Kidney (tissue), 14 donors: ENCODE measurements around the gene CORO2A. TPM values are rescaled to one million over a fixed set of nuclear protein-coding genes. Genes with fewer than 3 reads are reported as not detected.

Experiments used
- DNase-seq, 5 donors: peaks; one replicate each; pipeline ENCODE4 v3.0.0-alpha.2; 2013 to 2020
- FAIRE-seq: peaks from 2 replicates; lab custom pipeline; 2012; peaks lifted over from hg19 to GRCh38; lab: Jason Lieb, UNC
- H3K27ac ChIP-seq, 2 donors: one replicate each; pipeline ENCODE4 v1.7.0; 2013; ENCODE audit warnings: low read depth in 2 of 2, low read length in 2 of 2, inconsistent platforms in 1 of 2
- H3K27me3 ChIP-seq: one replicate; pipeline ENCODE4 v1.7.1; 2013; ENCODE audit warnings: low read length, inconsistent platforms; ENCODE audit not compliant: control insufficient read depth, insufficient read depth
- H3K36me3 ChIP-seq, 3 donors: one replicate each; pipeline versions ENCODE4 v1.7.0 to v1.7.1; 2013; ENCODE audit warnings: low read length in 3 of 3, control low read depth in 1 of 3, inconsistent platforms in 1 of 3; ENCODE audit not compliant: insufficient read depth in 3 of 3, control insufficient read depth in 2 of 3
- H3K4me1 ChIP-seq, 3 donors: one replicate each; pipeline versions ENCODE4 v1.7.0 to v1.7.1; 2013; ENCODE audit warnings: low read length in 3 of 3, inconsistent platforms in 1 of 3, low read depth in 1 of 3; ENCODE audit not compliant: control insufficient read depth in 2 of 3, insufficient read depth in 2 of 3
- H3K4me3 ChIP-seq, 3 donors: one replicate each; pipeline versions ENCODE4 v1.7.0 to v1.8.1; 2013; ENCODE audit warnings: low read length in 3 of 3, control low read depth in 1 of 3, inconsistent platforms in 1 of 3
- H3K9ac ChIP-seq, 3 donors: one replicate each; pipeline versions ENCODE4 v1.7.0 to v1.7.1; 2013; ENCODE audit warnings: low read length in 3 of 3, control low read depth in 1 of 3, inconsistent platforms in 1 of 3
- H3K9me3 ChIP-seq, 3 donors: one replicate each; pipeline versions ENCODE4 v1.7.0 to v1.7.1; 2013; ENCODE audit warnings: low read length in 3 of 3, control low read depth in 1 of 3, inconsistent platforms in 1 of 3; ENCODE audit not compliant: control insufficient read depth in 2 of 3, insufficient read depth in 1 of 3
- CTCF ChIP-seq: IDR thresholded peaks from 3 replicates; pipeline ENCODE4 v1.5.1; 2012; ENCODE audit warnings: mild to moderate bottlenecking, moderate library complexity, borderline replicate concordance; ENCODE audit not compliant: insufficient read depth; ENCODE audit errors: extremely low read depth
- intact Hi-C: fragments of 100-400 bp; cut with DNase I; formaldehyde crosslinking; loops from one replicate; pipeline ENCODE4 v1.11.1; 2022
- polyA plus RNA-seq: library from polyadenylated mRNA; stranded (reverse); fragments of 350-450 nt; fragmentation: Illumina TruSeq; extraction: RNeasy Lipid Tissue Mini Kit (QIAGEN cat#74804); gene quantifications from one replicate; pipeline ENCODE4 v1.2.3, GENCODE V29; 2014; ENCODE audit warnings: low read depth, low replicate concordance; ENCODE audit not compliant: insufficient read depth
- total RNA-seq: library from RNA; stranded (reverse); fragmentation: NEBNext Ultra II Directional; extraction: Animal tissue kit (Norgen Biotek cat#: 25700); gene quantifications from one replicate; pipeline ENCODE4 v1.2.1, GENCODE V29; 2021
- donor health status: control.
- donor health status: control.
- donor health status: control.
- donor health status: control.
- donor health status: control.
- donor health status: DM: yes; HTN: yes; CAD: no.
- donor health status: Normal renal cell carcinoma (clear cell type).

CORO2A gene
- total and polyA plus RNA-seq, 2 donors from 2014 or later, result 0.90 to 5.3 TPM

GRCh38 chr9:98203153-98203552, 10.7 kb upstream of the CORO2A start:
- DNase-seq (no peak), FAIRE-seq (no peak)
- no peaks in the 10 kb centered on the region for H3K9me3 ChIP-seq
- H3K4me3 ChIP-seq, result no peak overlapping the region
- H3K27ac ChIP-seq, result no peak overlapping the region
- H3K4me1 ChIP-seq, result no peaks in the 10 kb centered on the region
- TF ChIP-seq CTCF, result no peak
- peaks cover 0 to 3% (median 0%) of the 10 kb centered on the region in 3 donors for H3K36me3 ChIP-seq
- H3K9ac ChIP-seq, result no peak overlapping the region
- H3K27me3 ChIP-seq, result no peaks in the 10 kb centered on the region
- intact Hi-C loops, result no loop called here

GRCh38 chr9:98202252-98202651, 9.8 kb upstream of the CORO2A start:
- no peak overlapping the region for H3K27ac ChIP-seq
- H3K4me1 ChIP-seq, result no peaks in the 10 kb centered on the region
- H3K9ac ChIP-seq, result no peak overlapping the region
- H3K27me3 ChIP-seq, result no peaks in the 10 kb centered on the region
- DNase-seq, result no peak
- FAIRE-seq, result no peak
- H3K36me3 ChIP-seq, result peaks cover 0 to 3% (median 0%) of the 10 kb centered on the region in 3 donors
- intact Hi-C loops, result no loop called here
- no peak for TF ChIP-seq CTCF
- no peak overlapping the region for H3K4me3 ChIP-seq
- no peaks in the 10 kb centered on the region for H3K9me3 ChIP-seq

DNA sequence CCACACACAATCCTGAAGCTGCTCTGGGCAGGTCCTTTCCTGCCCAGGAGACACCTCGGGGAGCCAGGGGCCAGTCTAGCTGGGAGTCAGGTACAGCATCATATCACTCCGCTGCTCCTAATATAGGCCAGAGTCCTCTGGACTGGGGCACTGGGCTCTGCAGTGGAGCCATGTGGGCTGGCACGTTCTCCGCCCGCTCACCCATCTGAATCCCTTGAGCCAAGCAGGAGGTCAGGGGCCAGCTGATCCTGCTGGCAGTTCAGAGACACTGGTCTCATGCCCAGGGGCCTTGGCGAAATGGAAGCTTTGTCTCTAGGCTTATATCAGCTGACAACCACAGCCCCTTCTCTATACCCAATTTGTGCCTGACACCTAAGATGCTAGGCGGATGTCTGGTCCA, 9.3 kb upstream of the CORO2A start:
- DNase-seq, result no peak
- Histone ChIP-seq H3K36me3 (peaks cover 0 to 3% (median 0%) of the 10 kb centered on the region in 3 donors), H3K4me1 (no peaks in the 10 kb centered on the region), H3K9me3 (no peaks in the 10 kb centered on the region), H3K27ac (no peak overlapping the region), H3K27me3 (no peaks in the 10 kb centered on the region), H3K4me3 (no peak overlapping the region), H3K9ac (no peak overlapping the region)
- no peak for TF ChIP-seq CTCF
- no peak for FAIRE-seq
- intact Hi-C loops, result no loop called here

- TF ChIP-seq CTCF, result no peak
- Histone ChIP-seq H3K4me1 (no peaks in the 10 kb centered on the region), H3K9me3 (no peaks in the 10 kb centered on the region), H3K27ac (no peak overlapping the region), H3K9ac (no peak overlapping the region), H3K27me3 (no peaks in the 10 kb centered on the region), H3K36me3 (peaks cover 0 to 3% (median 0%) of the 10 kb centered on the region in 3 donors), H3K4me3 (no peak overlapping the region)
- no peak for FAIRE-seq
- DNase-seq, result no peak
- intact Hi-C loops, result no loop called here
These were observed 8.7 kb upstream of the CORO2A start for GRCh38 chr9:98201102-98201501.
